Measurements from ENCODE around the gene ANKRD11.

The ANKRD11 gene

DNA sequence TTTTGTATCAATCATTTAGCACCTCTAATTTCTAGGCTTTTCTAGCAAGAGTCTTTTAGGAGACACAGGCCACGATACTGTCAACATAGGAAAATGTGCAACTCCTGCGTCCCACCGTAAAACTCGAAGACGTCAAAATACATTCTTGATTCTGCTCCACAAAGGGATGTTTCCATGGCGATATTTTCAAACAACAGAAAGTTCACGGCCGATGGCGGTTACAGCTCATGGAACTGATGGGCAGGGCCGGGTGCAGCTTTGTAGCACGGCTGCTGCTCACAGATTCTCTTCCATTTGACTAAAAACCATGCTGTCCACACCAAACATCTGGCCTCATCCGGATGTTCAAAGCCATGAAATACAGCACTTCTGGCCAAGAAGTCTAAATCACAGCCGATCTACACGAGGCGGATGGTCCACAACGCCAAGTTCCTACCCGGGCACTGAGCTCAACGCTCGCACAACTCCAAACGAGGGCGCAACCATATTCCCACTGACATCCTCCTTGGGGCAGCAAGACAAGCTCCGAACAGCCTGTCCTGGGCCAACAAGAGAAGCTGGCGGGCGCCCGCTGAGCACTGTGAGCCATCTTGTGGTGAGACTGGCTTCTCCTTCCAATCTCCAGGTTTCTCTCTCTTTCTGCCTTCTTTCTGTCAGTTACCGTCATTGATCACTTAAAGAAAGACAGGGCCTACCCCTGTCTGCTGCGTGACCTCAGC lies 193.0 kb downstream of the ANKRD11 start:
- no peak for DNase-seq (ENCODE audit: low spot score)

- DNase-seq (ENCODE audit: low spot score): no peak
Observed at GRCh38 chr16:89295915-89296314, 194.4 kb downstream of the ANKRD11 start.

GRCh38 chr16:89295071-89295900 lies 195.1 kb downstream of the ANKRD11 start:
- no peak for DNase-seq (ENCODE audit: low spot score)

DNA sequence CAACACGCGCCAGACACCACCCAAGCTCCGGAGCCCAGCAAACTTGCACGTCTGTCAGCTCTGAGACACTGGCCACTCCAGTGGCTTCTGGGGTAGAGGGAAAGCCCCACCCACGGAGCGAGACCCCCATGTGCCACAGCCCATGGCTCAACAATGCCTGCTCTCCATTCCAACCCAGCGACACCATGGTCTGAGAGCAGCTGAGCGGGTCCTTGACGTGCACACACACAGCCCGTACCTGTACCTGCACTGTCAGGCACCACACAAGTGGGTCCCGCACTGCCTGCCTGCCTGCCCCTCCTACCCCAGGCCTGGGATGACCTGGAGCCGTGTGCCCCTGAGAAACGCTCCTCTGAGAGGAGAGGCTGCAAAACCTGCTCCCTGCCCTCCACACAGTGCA lies 195.9 kb downstream of the ANKRD11 start:
- DNase-seq (ENCODE audit: low spot score): no peak

- DNase-seq (ENCODE audit: low spot score): no peak
Observed at GRCh38 chr16:89293276-89294143, 196.9 kb downstream of the ANKRD11 start.

DNA sequence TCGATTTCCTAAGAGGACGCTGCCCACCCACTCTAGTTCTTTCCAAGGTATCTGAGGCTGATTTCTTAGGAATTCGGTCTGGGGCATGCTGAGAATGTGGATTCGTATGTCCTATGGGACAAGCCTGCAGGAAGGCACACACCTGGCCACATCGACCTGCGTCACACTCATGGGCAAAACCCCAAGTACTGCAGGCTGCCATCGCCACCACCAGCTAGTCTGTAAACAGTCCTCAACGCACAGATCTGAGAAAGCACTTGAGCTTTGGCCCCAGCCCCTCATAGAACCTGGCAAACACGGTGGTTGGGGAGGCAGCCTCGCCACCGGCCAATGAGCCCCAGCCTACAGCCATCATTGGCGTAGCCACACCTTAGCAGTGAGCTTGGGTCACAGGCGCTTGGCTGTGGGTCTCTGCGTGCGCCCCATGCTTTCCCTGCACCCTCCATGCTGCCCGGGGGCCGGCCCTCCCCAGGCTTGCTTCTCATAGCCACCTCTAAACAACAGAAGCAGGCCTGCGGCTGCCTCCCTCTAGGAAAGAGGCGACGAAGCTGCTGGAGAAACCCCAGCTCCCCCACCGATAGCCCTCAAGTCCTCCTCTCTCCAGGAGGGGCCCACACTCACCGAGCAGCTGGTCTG lies 197.8 kb downstream of the ANKRD11 start:
- no peak for DNase-seq (ENCODE audit: low spot score)

GRCh38 chr16:89291776-89292175 lies 198.6 kb downstream of the ANKRD11 start:
- DNase-seq (ENCODE audit: low spot score): no peak

DNA sequence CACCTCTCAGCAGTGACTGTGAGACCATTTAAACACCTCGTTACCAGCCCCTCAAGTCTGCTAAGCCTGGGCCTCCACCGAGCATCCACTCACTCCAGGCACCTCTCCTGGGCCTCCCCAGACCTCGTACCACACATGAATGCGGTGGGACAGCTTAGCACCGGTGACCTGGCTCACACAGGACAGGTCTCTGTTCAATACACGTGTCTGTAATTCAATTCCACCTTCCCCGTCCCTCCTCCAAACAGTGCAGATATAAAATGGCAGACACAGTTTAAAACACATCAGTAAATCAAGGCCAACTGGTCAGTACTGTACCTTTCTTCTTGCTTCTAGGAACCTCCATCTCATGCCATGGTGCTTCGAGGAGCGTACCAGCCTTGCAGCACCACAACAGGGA lies 199.0 kb downstream of the ANKRD11 start:
- DNase-seq (ENCODE audit: low spot score): no peak

DNA sequence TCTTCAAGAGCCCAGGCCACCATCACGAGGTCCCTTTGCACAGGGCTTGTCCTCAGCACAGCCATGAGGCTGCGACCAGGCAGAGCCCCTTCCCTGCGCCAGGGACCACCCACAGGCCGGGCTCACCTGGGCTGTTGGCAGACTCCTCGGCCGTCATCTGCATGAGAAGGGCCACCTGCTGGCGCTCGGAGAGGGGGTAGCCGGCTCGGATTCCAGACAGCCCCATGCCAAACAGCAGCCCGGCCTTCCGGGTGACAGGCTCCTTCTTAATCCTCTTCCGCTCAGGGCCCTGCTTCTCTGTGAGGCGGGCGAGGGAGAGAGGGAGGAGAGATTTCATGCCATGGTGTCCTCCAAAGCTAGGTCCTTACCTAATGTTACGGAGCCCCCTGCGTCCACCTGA lies 199.5 kb downstream of the ANKRD11 start:
- DNase-seq (ENCODE audit: low spot score): peak; percentile 65

DNA sequence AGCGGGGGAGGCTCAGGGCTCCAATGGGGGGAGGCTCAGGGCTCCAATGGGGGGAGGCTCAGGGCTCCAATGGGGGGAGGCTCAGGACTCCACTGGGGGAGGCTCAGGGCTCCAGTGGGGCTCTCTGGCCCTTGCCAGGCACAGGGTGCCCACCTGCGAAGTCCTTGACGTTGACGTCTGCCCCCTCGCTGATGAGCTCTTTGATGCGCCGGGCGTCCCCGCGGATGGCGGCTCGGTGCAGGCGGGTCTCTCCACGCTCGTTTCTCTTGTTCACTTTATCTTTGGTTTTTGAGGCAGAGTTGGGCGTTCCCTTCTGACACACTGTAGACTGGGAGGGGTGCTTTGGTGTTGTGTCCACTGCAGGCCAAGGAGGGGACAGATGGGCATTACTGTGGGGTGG lies 199.9 kb downstream of the ANKRD11 start:
- DNase-seq (ENCODE audit: low spot score): no peak

GRCh38 chr16:89289428-89290395 lies 200.6 kb downstream of the ANKRD11 start:
- DNase-seq (ENCODE audit: low spot score): peak; percentile 88

- no peak for DNase-seq (ENCODE audit: low spot score)
Observed at GRCh38 chr16:89288966-89289365, 201.4 kb downstream of the ANKRD11 start.

- no peak for DNase-seq (ENCODE audit: low spot score)
Observed at GRCh38 chr16:89288577-89288844, 201.8 kb downstream of the ANKRD11 start.

- no peak for DNase-seq (ENCODE audit: low spot score)
Observed at GRCh38 chr16:89287777-89288576, 202.4 kb downstream of the ANKRD11 start.

DNA sequence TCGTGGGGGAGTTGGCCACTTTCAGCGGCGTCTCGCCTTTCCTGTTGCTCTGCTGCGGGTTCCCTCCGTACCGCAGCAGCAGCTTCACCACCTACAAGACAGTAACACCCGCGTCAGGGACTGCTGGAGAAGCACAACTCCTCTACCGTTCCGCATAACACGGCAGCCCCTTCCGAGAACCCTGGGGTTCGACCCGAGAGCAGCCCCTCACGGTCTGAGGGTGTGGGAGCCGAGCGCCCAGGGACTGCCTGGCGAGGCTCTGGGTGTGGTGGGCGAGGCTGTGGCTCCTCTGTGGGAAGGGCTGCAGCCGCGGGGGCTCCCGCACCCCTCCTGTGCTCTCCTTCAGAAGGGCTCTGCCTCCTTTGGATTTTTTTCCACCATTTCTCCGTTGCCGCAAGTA lies 204.3 kb downstream of the ANKRD11 start:
- no peak for DNase-seq (ENCODE audit: low spot score)

- no peak for DNase-seq (ENCODE audit: low spot score)
Observed at GRCh38 chr16:89285381-89285780, 205.0 kb downstream of the ANKRD11 start.

DNA sequence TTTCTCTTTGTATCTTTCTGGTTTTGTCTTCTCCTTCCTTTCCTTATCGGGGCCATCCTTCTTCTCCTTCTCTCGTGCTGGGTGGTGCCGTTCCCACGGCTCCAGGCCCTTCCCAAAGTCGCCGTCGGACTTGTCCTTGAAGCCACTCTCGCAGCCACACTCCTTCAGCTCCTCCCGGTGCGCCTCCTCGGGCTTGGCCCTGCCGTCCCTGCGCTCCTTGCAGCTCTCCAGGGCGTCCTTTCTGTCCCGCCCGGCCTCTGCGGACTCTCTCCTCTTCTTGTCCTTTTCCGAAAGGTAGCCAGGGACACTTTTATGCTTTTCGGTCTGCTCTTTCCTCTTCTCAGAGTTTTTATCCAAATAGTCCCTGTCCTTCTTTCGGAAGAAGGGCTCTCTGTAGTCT lies 206.9 kb downstream of the ANKRD11 start:
- no peak for DNase-seq (ENCODE audit: low spot score)

- DNase-seq (ENCODE audit: low spot score): no peak
Observed at GRCh38 chr16:89282523-89282922, 207.8 kb downstream of the ANKRD11 start.

- no peak for DNase-seq (ENCODE audit: low spot score)
Observed at GRCh38 chr16:89281829-89282228, 208.5 kb downstream of the ANKRD11 start.

DNA sequence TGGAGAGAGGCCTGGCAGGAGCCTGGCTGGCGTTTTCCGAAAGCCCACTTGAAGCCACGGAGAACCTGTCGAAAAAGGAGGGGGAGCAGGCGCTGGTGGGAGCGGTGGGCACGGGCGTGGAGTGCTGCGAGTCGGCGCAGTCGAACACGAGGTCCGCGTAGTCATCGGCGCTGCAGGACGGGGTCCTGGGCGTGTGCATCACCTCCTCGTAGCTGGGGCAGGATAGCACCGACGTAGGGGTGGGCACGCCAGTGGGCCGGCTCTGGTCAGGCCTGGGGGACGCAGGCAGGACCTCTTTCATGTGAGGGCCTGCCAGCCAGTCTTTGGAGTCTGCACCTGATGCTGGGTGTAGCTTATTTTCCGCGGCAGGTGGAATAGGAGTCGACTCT lies 209.2 kb downstream of the ANKRD11 start:
- no peak for DNase-seq (ENCODE audit: low spot score)

Measured in ecto neural progenitor cell (in vitro differentiated cells).